HG03095 (cell line): ENCODE measurements around the gene TMEM260.
"Not testable (repeated sequence)": the region's sequence is repeated elsewhere in the genome, so short reads cannot be mapped to it uniquely, and the experiment has no call there.

ENCODE experiments used
- ATAC-seq: cut with Tn5 transposase; IDR thresholded peaks from one replicate; pipeline ENCODE4 v1.9.1; 2021; ENCODE audit warnings: moderate library complexity; ENCODE audit not compliant: unreplicated experiment

TMEM260 gene

GRCh38 chr14:56666716-56667115 lies 87.1 kb downstream of the TMEM260 start:
- no peak for ATAC-seq

GRCh38 chr14:56667290-56667689 lies 87.7 kb downstream of the TMEM260 start:
- not testable (repeated sequence) for ATAC-seq

GRCh38 chr14:56676042-56676441 lies 96.4 kb downstream of the TMEM260 start:
- no peak for ATAC-seq

DNA sequence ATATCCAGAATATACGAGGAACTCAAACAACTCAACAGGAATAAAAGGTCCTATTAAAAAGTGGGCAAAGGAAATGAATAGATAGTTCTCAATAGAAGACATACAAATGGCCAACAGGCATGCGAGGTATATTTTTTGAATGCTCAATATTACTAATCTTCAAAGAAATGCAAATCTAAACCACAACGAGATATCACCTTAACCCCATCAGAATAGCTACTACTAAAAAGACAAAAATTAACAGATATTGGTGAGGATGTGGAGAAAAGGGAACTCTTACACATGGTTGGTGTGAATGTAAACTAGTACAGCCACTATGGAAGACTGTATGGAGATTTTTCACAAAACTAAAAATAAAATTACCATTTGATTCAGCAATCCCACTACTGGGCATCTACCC lies 99.2 kb downstream of the TMEM260 start:
- no peak for ATAC-seq

DNA sequence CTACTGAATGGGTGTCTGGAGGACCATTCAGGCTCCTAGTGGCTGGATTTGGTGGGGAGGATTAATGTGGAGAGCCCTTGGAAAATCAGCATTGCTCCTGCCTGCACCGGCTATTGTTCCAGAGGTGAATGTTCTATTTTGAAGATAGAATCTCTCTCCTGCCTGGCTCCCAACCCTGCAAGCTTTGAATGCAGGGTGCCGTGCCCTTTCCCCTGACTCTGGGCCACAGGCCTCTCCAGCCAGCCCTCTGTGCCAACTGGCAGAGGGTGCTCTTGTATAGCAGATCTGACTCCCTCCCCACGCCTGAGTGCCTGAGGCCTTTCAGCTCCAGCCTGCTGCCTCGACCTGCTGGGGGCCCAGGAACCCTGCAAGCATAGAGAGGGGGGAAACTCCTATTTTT lies 106.8 kb downstream of the TMEM260 start:
- no peak for ATAC-seq

DNA sequence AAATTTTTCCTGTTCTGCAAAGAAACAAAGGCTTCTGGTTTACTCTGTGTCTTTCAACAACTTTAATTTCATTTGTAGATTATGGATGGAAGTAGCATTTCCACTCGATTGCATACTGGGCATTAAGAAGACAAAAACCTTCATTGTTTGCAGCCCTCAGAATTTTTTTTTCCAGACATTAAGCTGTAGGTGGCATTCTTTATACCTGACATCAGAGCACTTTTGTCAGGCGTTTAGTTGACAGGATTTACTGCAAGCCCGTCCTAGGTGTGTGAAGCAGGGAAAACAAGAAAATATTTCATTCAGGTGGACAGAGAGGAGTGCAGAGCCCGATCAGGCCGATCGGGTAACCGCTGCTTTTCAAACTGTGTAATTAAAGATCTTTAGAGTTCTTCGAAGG lies 107.5 kb downstream of the TMEM260 start:
- no peak for ATAC-seq

GRCh38 chr14:56694609-56695008 lies 115.0 kb downstream of the TMEM260 start:
- ATAC-seq = no peak

- not testable (repeated sequence) for ATAC-seq
Measured at GRCh38 chr14:56695216-56695615, 115.6 kb downstream of the TMEM260 start.
